ENCODE measurements around the gene TOMM5.

DNA sequence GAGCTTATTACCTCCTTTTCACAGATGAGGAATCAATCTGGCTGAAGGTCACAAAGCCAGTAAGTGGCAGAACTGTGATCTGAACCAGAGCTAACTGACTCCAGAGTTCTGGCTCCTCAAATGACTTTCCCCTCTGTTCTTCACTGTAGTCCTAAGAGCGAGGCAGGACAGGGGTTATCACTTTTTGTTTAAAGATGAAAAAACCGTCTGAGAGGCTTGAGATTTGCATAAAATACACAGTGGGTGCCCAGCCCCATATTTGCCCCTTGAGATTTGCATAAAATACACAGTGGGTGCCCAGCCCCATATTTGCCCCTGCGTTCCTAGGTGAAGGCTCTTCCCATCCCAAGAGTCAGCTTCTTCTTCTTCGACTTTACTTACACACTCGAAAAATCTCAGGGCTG lies 16.9 kb downstream of the TOMM5 start:
- TF ChIP-seq GABPA (IDR thresholded peaks at IDR 0.05; ENCODE audit: low read depth), result no peak
- TF ChIP-seq, protein P1, sequence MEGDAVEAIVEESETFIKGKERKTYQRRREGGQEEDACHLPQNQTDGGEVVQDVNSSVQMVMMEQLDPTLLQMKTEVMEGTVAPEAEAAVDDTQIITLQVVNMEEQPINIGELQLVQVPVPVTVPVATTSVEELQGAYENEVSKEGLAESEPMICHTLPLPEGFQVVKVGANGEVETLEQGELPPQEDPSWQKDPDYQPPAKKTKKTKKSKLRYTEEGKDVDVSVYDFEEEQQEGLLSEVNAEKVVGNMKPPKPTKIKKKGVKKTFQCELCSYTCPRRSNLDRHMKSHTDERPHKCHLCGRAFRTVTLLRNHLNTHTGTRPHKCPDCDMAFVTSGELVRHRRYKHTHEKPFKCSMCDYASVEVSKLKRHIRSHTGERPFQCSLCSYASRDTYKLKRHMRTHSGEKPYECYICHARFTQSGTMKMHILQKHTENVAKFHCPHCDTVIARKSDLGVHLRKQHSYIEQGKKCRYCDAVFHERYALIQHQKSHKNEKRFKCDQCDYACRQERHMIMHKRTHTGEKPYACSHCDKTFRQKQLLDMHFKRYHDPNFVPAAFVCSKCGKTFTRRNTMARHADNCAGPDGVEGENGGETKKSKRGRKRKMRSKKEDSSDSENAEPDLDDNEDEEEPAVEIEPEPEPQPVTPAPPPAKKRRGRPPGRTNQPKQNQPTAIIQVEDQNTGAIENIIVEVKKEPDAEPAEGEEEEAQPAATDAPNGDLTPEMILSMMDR (IDR thresholded peaks at IDR 0.05; ENCODE audit: insufficient read depth, low read length), result no peak
